A549 treated with CORT108297 at 1 μM for 4 hours (cell line): ENCODE measurements around the gene NHLRC4. TPM values are rescaled to one million over a fixed set of nuclear protein-coding genes. Genes with fewer than 3 reads are reported as not detected.

ENCODE experiments used
- total RNA-seq: library from RNA; stranded (reverse); fragments of 200-300 nt; extraction: Qiagen RNA extraction; gene quantifications from 5 replicates; pipeline ENCODE4 v1.2.3, GENCODE V29; 2022

Gene NHLRC4
- 0.18 to 0.31 TPM (median 0.23 TPM) in 5 replicates for total RNA-seq

GRCh38 chr16:566475-567372 is at the start of gene NHLRC4:
TSS of gene NHLRC4 (plus strand) at chr16:567005. CDS start at chr16:568048, 1,043 bp downstream.

GRCh38 chr16:527015-527903 is 39.5 kb upstream of the NHLRC4 start, which contains the start of gene CAPN15:
TSS of gene CAPN15 (plus strand) at chr16:527712. CDS start at chr16:546839, 19,127 bp downstream.

GRCh38 chr16:560204-560700 is 6.6 kb upstream of the NHLRC4 start, which contains the start of gene PRR35:
TSS of gene PRR35 (plus strand) at chr16:560394. CDS start at chr16:563295, 2,901 bp downstream.

DNA sequence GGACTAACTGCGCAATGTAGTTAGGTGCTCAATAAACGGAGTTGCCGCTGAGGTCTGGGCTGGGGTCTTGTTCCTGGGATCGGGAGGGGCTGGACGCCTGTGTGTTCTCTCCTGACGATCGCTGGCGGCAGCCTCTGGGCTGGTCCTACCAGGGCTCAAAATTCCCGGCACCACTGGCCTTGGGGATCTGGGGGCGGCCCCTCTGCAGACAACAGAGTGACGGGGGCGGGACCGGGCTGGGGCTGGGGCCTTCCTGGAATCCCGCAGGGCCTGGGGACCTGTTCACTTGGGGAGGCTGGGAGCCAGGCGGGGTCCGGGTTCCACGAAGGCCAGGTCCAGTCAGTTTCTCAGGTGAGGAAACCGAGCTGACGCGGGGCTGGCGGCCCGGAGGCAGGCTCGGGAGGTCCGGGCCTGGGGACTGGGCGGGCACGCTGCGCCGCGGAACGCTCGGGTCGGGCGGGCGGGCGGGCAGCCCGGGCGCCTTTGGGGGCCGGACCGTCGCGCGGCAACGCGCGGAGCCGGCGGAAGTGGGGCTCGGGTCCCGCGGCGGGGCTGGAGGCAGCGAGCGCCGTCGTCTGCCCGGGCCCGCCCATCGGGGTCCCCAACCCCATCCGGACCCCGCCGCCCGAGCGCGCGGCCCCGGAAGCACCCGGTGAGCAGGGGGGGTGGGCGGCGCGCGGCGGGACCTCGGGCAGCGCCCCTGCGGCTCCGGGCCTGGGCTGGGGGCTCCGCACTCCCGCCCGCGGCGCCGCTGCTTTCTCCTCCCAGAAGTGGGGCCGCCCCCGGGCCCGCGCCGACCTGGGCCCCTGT is 2.8 kb downstream of the NHLRC4 start, which contains the start of gene PIGQ:
TSS of gene PIGQ (plus strand) at position 524 of the 810 bp plus-strand sequence. CDS start 4,107 bp downstream, outside the sequence.

GRCh38 chr16:589658-590187 is 22.9 kb downstream of the NHLRC4 start, which contains the start of gene RAB40C:
TSS of gene RAB40C (plus strand) at chr16:590066. CDS start at chr16:590292, 226 bp downstream.

Other genes starting within 250 kb of the NHLRC4 start
- gene AXIN1, start 214.3 kb upstream of the NHLRC4 start, total RNA-seq = 26.1 to 36.7 TPM (median 35.3 TPM) in 5 replicates
- gene MRPL28, start 196.5 kb upstream of the NHLRC4 start, total RNA-seq = 122 to 138 TPM (median 130 TPM) in 5 replicates
- 25.0 to 40.2 TPM (median 40.2 TPM) in 5 replicates for gene PGAP6, start 185.0 kb upstream of the NHLRC4 start, total RNA-seq
- 274 to 468 TPM (median 443 TPM) in 5 replicates for gene NME4, start 169.8 kb upstream of the NHLRC4 start, total RNA-seq
- 19.7 to 30.5 TPM (median 29.6 TPM) in 5 replicates for gene DECR2, start 165.1 kb upstream of the NHLRC4 start, total RNA-seq
- 19.3 to 25.6 TPM (median 21.6 TPM) in 5 replicates for gene RAB11FIP3, start 141.4 kb upstream of the NHLRC4 start, total RNA-seq
- gene CAPN15, start 39.3 kb upstream of the NHLRC4 start, total RNA-seq = 43.1 to 85.3 TPM (median 79.8 TPM) in 5 replicates
- 0.11 to 0.21 TPM (median 0.16 TPM) in 5 replicates for gene PRR35, start 6.6 kb upstream of the NHLRC4 start, total RNA-seq
- 29.7 to 46.5 TPM (median 42.0 TPM) in 5 replicates for gene PIGQ, start 3.0 kb downstream of the NHLRC4 start, total RNA-seq
- gene RAB40C, start 23.1 kb downstream of the NHLRC4 start, total RNA-seq = 13.6 to 21.0 TPM (median 19.8 TPM) in 5 replicates
- 0.10 to 0.22 TPM (median 0.17 TPM) in 5 replicates for gene WFIKKN1, start 64.0 kb downstream of the NHLRC4 start, total RNA-seq
- gene METTL26, start 69.3 kb downstream of the NHLRC4 start, total RNA-seq = 80.2 to 152 TPM (median 145 TPM) in 5 replicates
- 18.9 to 46.8 TPM (median 43.8 TPM) in 5 replicates for gene MCRIP2, start 74.8 kb downstream of the NHLRC4 start, total RNA-seq
- 15.6 to 33.0 TPM (median 31.9 TPM) in 5 replicates for gene WDR90, start 82.4 kb downstream of the NHLRC4 start, total RNA-seq
- gene RHOT2, start 101.1 kb downstream of the NHLRC4 start, total RNA-seq = 60.9 to 107 TPM (median 100 TPM) in 5 replicates
- gene RHBDL1, start 108.7 kb downstream of the NHLRC4 start, total RNA-seq = 0.35 to 2.0 TPM (median 1.6 TPM) in 5 replicates
- gene STUB1, start 113.4 kb downstream of the NHLRC4 start, total RNA-seq = 81.2 to 132 TPM (median 119 TPM) in 5 replicates
- 59.4 to 85.3 TPM (median 82.4 TPM) in 5 replicates for gene JMJD8, start 117.3 kb downstream of the NHLRC4 start, total RNA-seq
- gene WDR24, start 123.4 kb downstream of the NHLRC4 start, total RNA-seq = 4.4 to 6.5 TPM (median 6.0 TPM) in 5 replicates
- 2.7 to 5.7 TPM (median 5.3 TPM) in 5 replicates for gene FBXL16, start 138.8 kb downstream of the NHLRC4 start, total RNA-seq
- gene METRN, start 148.1 kb downstream of the NHLRC4 start, total RNA-seq = 68.1 to 229 TPM (median 214 TPM) in 5 replicates
- 27.8 to 63.8 TPM (median 62.1 TPM) in 5 replicates for gene ANTKMT, start 154.1 kb downstream of the NHLRC4 start, total RNA-seq
- gene CCDC78, start 159.4 kb downstream of the NHLRC4 start, total RNA-seq = 3.5 to 7.1 TPM (median 6.3 TPM) in 5 replicates
- gene HAGHL, start 160.1 kb downstream of the NHLRC4 start, total RNA-seq = 13.9 to 21.0 TPM (median 20.3 TPM) in 5 replicates
- 19.6 to 27.7 TPM (median 25.6 TPM) in 5 replicates for gene CIAO3, start 174.0 kb downstream of the NHLRC4 start, total RNA-seq
- 2.1 to 3.7 TPM (median 2.5 TPM) in 5 replicates for gene MSLN, start 193.7 kb downstream of the NHLRC4 start, total RNA-seq
- gene RPUSD1, start 221.4 kb downstream of the NHLRC4 start, total RNA-seq = 33.6 to 55.9 TPM (median 53.5 TPM) in 5 replicates
- gene CHTF18, start 221.6 kb downstream of the NHLRC4 start, total RNA-seq = 15.9 to 33.5 TPM (median 29.7 TPM) in 5 replicates
- gene GNG13, start 233.7 kb downstream of the NHLRC4 start, total RNA-seq = not detected in 5 replicates